HepG2 (cell line): ENCODE results near the gene AMBRA1. TPM values are rescaled to one million over a fixed set of nuclear protein-coding genes. Genes with fewer than 3 reads are reported as not detected.

Experiments used
- ATAC-seq: fragments of 200-7000 bp; cut with Tn5 transposase; 3 replicates; pipeline ENCODE4 v1.9.1; 2020; ENCODE audit warnings: mild to moderate bottlenecking, moderate library complexity
- BruUV-seq: library from RNA; stranded (reverse); fragments of 400-500 nt; replicated peaks from 2 replicates; lab custom pipeline; 2021; lab: Mats Ljungman, UMichigan
- CTCF ChIA-PET: fragments of 300-600 bp; formaldehyde crosslinking; extraction: SDS; loops from one replicate; lab custom pipeline; 2021; ENCODE audit warnings: low total read pairs, inconsistent platforms, low intra/inter-chr PET ratio; lab: Yijun Ruan, JAX
- POLR2A ChIA-PET: fragments of 350-600 bp; sonication (Branson Sonifier 250); formaldehyde crosslinking; loops from one replicate; lab custom pipeline; 2020; ENCODE audit warnings: antibody characterized with exemption, inconsistent platforms; lab: Yijun Ruan, JAX
- DNase-seq: peaks from one replicate; pipeline ENCODE4 v3.0.0-alpha.2; 2015; ENCODE audit warnings: low spot score
- FAIRE-seq: peaks from 3 replicates; lab custom pipeline; 2011; peaks lifted over from hg19 to GRCh38; lab: Jason Lieb, UNC
- H2AFZ ChIP-seq: one replicate; pipeline ENCODE4 v1.6.1; 2011; ENCODE audit warnings: low read length, inconsistent platforms
- H3K27ac ChIP-seq: fragments of 300-600 bp; 3 replicates; pipeline ENCODE4 v1.8.0; 2011; ENCODE audit warnings: mixed run types, mild to moderate bottlenecking, mixed read lengths, low read length, inconsistent platforms; ENCODE audit not compliant: insufficient read depth; ENCODE audit errors: extremely low read length
- H3K27me3 ChIP-seq, 2 experiments: fragments of 200-600 bp in 1 of 2; 2 replicates in 1 of 2; 3 replicates in 1 of 2; pipeline versions ENCODE4 v1.6.0 to v1.8.0; 2011; ENCODE audit warnings: low read length in 2 of 2, mild to moderate bottlenecking in 2 of 2, moderate library complexity in 2 of 2, inconsistent platforms in 1 of 2; ENCODE audit not compliant: insufficient read depth in 2 of 2, control insufficient read depth in 1 of 2
- H3K36me3 ChIP-seq, 2 experiments: fragments of 200-600 bp in 1 of 2; replicated peaks in 1 of 2; 2 replicates in 1 of 2; 3 replicates in 1 of 2; pipeline versions ENCODE4 v1.5.1 to v1.8.0; 2011; ENCODE audit warnings: low read length in 2 of 2, inconsistent platforms in 1 of 2; ENCODE audit not compliant: insufficient read depth in 2 of 2, control insufficient read depth in 1 of 2
- H3K4me1 ChIP-seq: 2 replicates; pipeline ENCODE4 v1.5.1; 2012; ENCODE audit warnings: low read length, inconsistent platforms; ENCODE audit not compliant: insufficient read depth
- H3K4me2 ChIP-seq: 2 replicates; pipeline ENCODE4 v1.6.0; 2011; ENCODE audit warnings: low read depth, low read length, inconsistent platforms
- H3K4me3 ChIP-seq, 3 experiments: fragments of 200-600 bp in 1 of 3; sonication (generic), shearing (Covaris generic) in 1 of 3; replicated peaks in 1 of 3; 2 replicates each; pipeline ENCODE4 v1.5.1; 2011 to 2016; ENCODE audit warnings: low read length in 3 of 3, inconsistent platforms in 2 of 3, low read depth in 2 of 3, mild to moderate bottlenecking in 2 of 3, control low read depth in 1 of 3, mixed read lengths in 1 of 3; ENCODE audit not compliant: insufficient read depth in 1 of 3
- H3K79me2 ChIP-seq: one replicate; pipeline ENCODE4 v1.6.1; 2011; ENCODE audit warnings: low read length, inconsistent platforms; ENCODE audit not compliant: insufficient read depth
- H3K9ac ChIP-seq: 2 replicates; pipeline ENCODE4 v1.6.0; 2011; ENCODE audit warnings: mild to moderate bottlenecking, low read depth, low read length, inconsistent platforms; ENCODE audit not compliant: insufficient read depth
- H3K9me3 ChIP-seq: 2 replicates; pipeline ENCODE4 v1.5.1; 2012; ENCODE audit warnings: mild to moderate bottlenecking, low read length
- H4K20me1 ChIP-seq: 2 replicates; pipeline ENCODE4 v1.6.0; 2011; ENCODE audit warnings: inconsistent platforms, mild to moderate bottlenecking, low read length, moderate library complexity; ENCODE audit not compliant: insufficient read depth
- ARNT2 ChIP-seq: sonication (generic); formaldehyde crosslinking; IDR thresholded peaks from 2 replicates; pipeline ENCODE4 v1.8.0; 2022; ENCODE audit warnings: mild to moderate bottlenecking, low read depth, missing genetic modification reagents, moderate library complexity
- CHD4 ChIP-seq: fragments of 200-600 bp; sonication (generic); IDR thresholded peaks from 2 replicates; pipeline ENCODE4 v1.7.0; 2017; ENCODE audit warnings: mild to moderate bottlenecking, low read length, borderline replicate concordance
- ISL2 ChIP-seq: sonication (generic); formaldehyde crosslinking; IDR thresholded peaks from 2 replicates; pipeline ENCODE4 v1.5.0; 2020; ENCODE audit warnings: missing genetic modification reagents
- NFKBIZ ChIP-seq: IDR thresholded peaks from 2 replicates; pipeline ENCODE4 v1.6.1; 2018; ENCODE audit warnings: missing genetic modification reagents, missing compliant biosample characterization
- RCOR2 ChIP-seq: IDR thresholded peaks from 2 replicates; pipeline ENCODE4 v1.6.1; 2016; ENCODE audit warnings: missing biosample characterization, missing genetic modification reagents
- REXO4 ChIP-seq: sonication (generic); formaldehyde crosslinking; IDR thresholded peaks from 2 replicates; pipeline ENCODE4 v1.8.0; 2022; ENCODE audit warnings: missing genetic modification reagents, mild to moderate bottlenecking, borderline replicate concordance
- TBX2 ChIP-seq: sonication (generic); formaldehyde crosslinking; IDR thresholded peaks from 2 replicates; pipeline ENCODE4 v1.5.0; 2020; ENCODE audit warnings: missing genetic modification reagents, mild to moderate bottlenecking, borderline replicate concordance
- ZNF253 ChIP-seq: sonication (generic); formaldehyde crosslinking; IDR thresholded peaks from 2 replicates; pipeline ENCODE4 v1.8.0; 2022; ENCODE audit warnings: mild to moderate bottlenecking, missing genetic modification reagents, borderline replicate concordance
- ZNF350 ChIP-seq: sonication (generic); formaldehyde crosslinking; IDR thresholded peaks from 2 replicates; pipeline ENCODE4 v1.4.0; 2020; ENCODE audit warnings: mild to moderate bottlenecking, low read depth, missing genetic modification reagents, borderline replicate concordance
- ZNF441 ChIP-seq: sonication (generic); formaldehyde crosslinking; IDR thresholded peaks from 2 replicates; pipeline ENCODE4 v1.7.0; 2021; ENCODE audit warnings: missing genetic modification reagents, borderline replicate concordance
- ZNF652 ChIP-seq: IDR thresholded peaks from 2 replicates; pipeline ENCODE4 v1.6.1; 2016; ENCODE audit warnings: low read depth, borderline replicate concordance
- ZNF792 ChIP-seq: IDR thresholded peaks from 2 replicates; pipeline ENCODE4 v1.6.1; 2016
- WGBS: methylation state at CpG from one replicate; pipeline ENCODE4 v1.1.6; 2017; ENCODE audit warnings: low lambda C conversion rate; 5-methylcytosine and 5-hydroxymethylcytosine counted together
- in situ Hi-C: cut with HindIII; loops from 2 replicates; pipeline ENCODE4 v1.10.0; 2017; ENCODE audit warnings: low pct_unique_long_range_greater_than_20kb; ENCODE audit not compliant: extremely low pct_ligation_motif_present
- intact Hi-C: fragments of 100-400 bp; cut with micrococcal nuclease; formaldehyde crosslinking; loops from one replicate; pipeline ENCODE4 v1.10.0; 2022; ENCODE audit not compliant: unreplicated experiment
- polyA plus RNA-seq, 8 experiments: library from polyadenylated mRNA; depleted of rRNA in 3 of 8; stranded (reverse) in 7 of 8; unstranded in 1 of 8; fragments of >200 nt; fragmentation: Illumina TruSeq in 4 of 8; extraction: Trizol in 4 of 8; gene quantifications; 2 replicates each; pipeline versions ENCODE4 v1.2.1 to v1.2.3, GENCODE V29; 2011 to 2016; ENCODE audit warnings: low read depth in 4 of 8, missing spikeins in 1 of 8, mixed read lengths in 1 of 8; ENCODE audit not compliant: insufficient read depth in 1 of 8
- total RNA-seq, 5 experiments: library from RNA; depleted of rRNA; stranded (reverse); fragments of >200 nt; fragmentation: Illumina TruSeq; extraction: Trizol; gene quantifications; 2 replicates each; pipeline ENCODE4 v1.2.3, GENCODE V29; 2016; ENCODE audit warnings: low read depth in 1 of 5

The AMBRA1 gene
- total and polyA plus RNA-seq, 2 of the 13 experiments (the other 11 are each of a cell fraction or from before 2014, with no cell fraction given), result 15.7 to 26.0 TPM

GRCh38 chr11:46640036-46640788 lies 46.4 kb upstream of the AMBRA1 start (continued):
- TF ChIP-seq TBX2 (CRISPR knock-in tag) (0 out of 2 replicates have a peak, but pooled peaks have one; percentile 17), ARNT2 (CRISPR knock-in tag) (no peak), ZNF253 (CRISPR knock-in tag) (no peak), ISL2 (CRISPR knock-in tag) (no peak), REXO4 (CRISPR knock-in tag) (no peak), ZNF350 (CRISPR knock-in tag) (no peak), CHD4 (peak; percentile 55; the same call in 1 of the 2 replicates), ZNF652 (CRISPR knock-in tag) (peak; percentile 77; the same call in 1 of the 2 replicates), RCOR2 (CRISPR knock-in tag) (no peak)
- TF ChIP-seq, all 625 proteins: peak for 9

- FAIRE-seq, result no peak
- H3K9ac ChIP-seq, result no peak overlapping the region
- in situ Hi-C loops (no loop called here), intact Hi-C loops (no loop called here)
- H3K9me3 ChIP-seq, result no peaks in the 10 kb centered on the region
- H3K27ac ChIP-seq, result peak overlapping the region; percentile 78
- 96% methylated on average over 7 of the region's 7 CpGs for WGBS
- H4K20me1 ChIP-seq, result no peaks in the 10 kb centered on the region
- POLR2A ChIA-PET, result no interaction called here
- no peak for DNase-seq
- H3K4me3 ChIP-seq, result no peak overlapping the region
- 0 out of 2 replicates have a peak overlapping the region, but pooled peaks have one; percentile 57 for H3K4me2 ChIP-seq
- TF ChIP-seq ZNF792 (CRISPR knock-in tag) (peak; percentile 97), ZNF441 (peak; percentile 96), NFKBIZ (no peak)
- peaks cover 16% of the 10 kb centered on the region for H3K79me2 ChIP-seq
- no peaks in the 10 kb centered on the region for H3K27me3 ChIP-seq
- CTCF ChIA-PET, result no interaction called here
- no peak for ATAC-seq
- no TSS peak for BruUV-seq
- H2AFZ ChIP-seq, result no peak overlapping the region
- peaks cover 4 to 23% of the 10 kb centered on the region in 2 experiments; a peak in 3 of 5 replicates for H3K36me3 ChIP-seq
- peaks cover 49% of the 10 kb centered on the region for H3K4me1 ChIP-seq
These were observed 45.5 kb upstream of the AMBRA1 start for GRCh38 chr11:46639197-46639839.
